Adrenal gland (tissue), 12 donors: Measurements from ENCODE around the gene DOCK9. TPM values are rescaled to one million over a fixed set of nuclear protein-coding genes. Genes with fewer than 3 reads are reported as not detected.

Experiments used
- DNase-seq, 7 donors: peaks; one replicate each; pipeline ENCODE4 v3.0.0-alpha.2; 2019 to 2020
- H3K27ac ChIP-seq, 5 donors: fragments of 200-600 bp; sonication (generic) in 4 of 5; 1 replicate in 3 of 5; 2 replicates in 2 of 5; pipeline versions ENCODE4 v1.5.1 to v1.8.0; 2016 to 2020; ENCODE audit warnings: mild to moderate bottlenecking in 1 of 5
- H3K27me3 ChIP-seq: fragments of 200-600 bp; 2 replicates; pipeline ENCODE4 v1.8.0; 2021
- H3K36me3 ChIP-seq, 2 donors: fragments of 200-600 bp; replicated peaks in 1 of 2; 1 replicate in 1 of 2; 2 replicates in 1 of 2; pipeline versions ENCODE4 v1.5.1 to v1.8.0; 2018 to 2022
- H3K4me1 ChIP-seq, 2 donors: fragments of 200-600 bp; replicated peaks in 1 of 2; 1 replicate in 1 of 2; 2 replicates in 1 of 2; pipeline versions ENCODE4 v1.5.1 to v1.8.0; 2018 to 2021
- H3K4me3 ChIP-seq, 4 donors: fragments of 200-600 bp; sonication (generic) in 3 of 4; one replicate each; pipeline ENCODE4 v1.5.1; 2016 to 2018
- H3K9me3 ChIP-seq, 3 donors: fragments of 200-600 bp; sonication (generic) in 1 of 3; replicated peaks in 1 of 3; 1 replicate in 2 of 3; 2 replicates in 1 of 3; pipeline versions ENCODE4 v1.5.1 to v1.8.0; 2016 to 2021
- POLR2A ChIP-seq, 2 donors: fragments of 450-650 bp; IDR thresholded peaks; one replicate each; pipeline ENCODE4 v1.6.1; 2017; ENCODE audit warnings: antibody characterized with exemption in 2 of 2, mild to moderate bottlenecking in 2 of 2, moderate library complexity in 1 of 2
- WGBS, 4 donors: extraction: QIAGEN DNeasy Blood & Tissue Kit in 2 of 4; methylation state at CpG; one replicate each; pipeline versions ENCODE4 v1.1.5 to v1.1.7; 2013 to 2017; 5-methylcytosine and 5-hydroxymethylcytosine counted together
- intact Hi-C, 2 donors: fragments of 100-400 bp; cut with DNase I; formaldehyde crosslinking; loops; one replicate each; pipeline versions ENCODE4 v1.14.1 to v1.15.0; 2022 to 2023
- polyA plus RNA-seq, 3 donors: library from polyadenylated mRNA; stranded (reverse); fragments of 200-250 nt in 2 of 3; fragments of 350-450 nt in 1 of 3; fragmentation: Illumina TruSeq in 1 of 3; extraction: RNeasy Lipid Tissue Mini Kit (QIAGEN cat#74804) in 1 of 3; gene quantifications; one replicate each; pipeline ENCODE4 v1.2.3, GENCODE V29; 2013 to 2014
- total RNA-seq, 9 donors: library from RNA; depleted of rRNA in 4 of 9; stranded (reverse); fragments of >200 nt in 4 of 9; fragments of 120-200 nt in 1 of 9; fragmentation: NEBNext Ultra II Directional in 1 of 9; extraction: Animal tissue kit (Norgen Biotek cat#: 25700) in 1 of 9; gene quantifications; one replicate each; pipeline versions ENCODE4 v1.1.0 to v1.2.4, GENCODE V29; 2013 to 2023
- TF ChIP-seq, protein P1 (sequence below), 6 experiments: fragments of 450-650 bp in 4 of 6; fragments of 200-600 bp in 2 of 6; sonication (generic) in 1 of 6; IDR thresholded peaks; 1 replicate in 5 of 6; 2 replicates in 1 of 6; pipeline versions ENCODE4 v1.5.1 to v1.8.0; 2016 to 2021; ENCODE audit warnings: antibody characterized with exemption in 6 of 6, mild to moderate bottlenecking in 2 of 6, moderate library complexity in 1 of 6
- donor health status: healthy with polysubstance abuse.
- donor health status: Bipolar disorder and iron deficiency.
- donor health status: DM: yes; HTN: yes; CAD: no.
- donor health status: DM: no; HTN: no; CAD: no.
- donor health status: DM: no; HTN: no; CAD: no.
- donor health status: DM: yes; HTN: yes; CAD: no.

The DOCK9 gene
- total and polyA plus RNA-seq, 12 donors = 16.2 to 83.4 (median 51.9) TPM

DNA sequence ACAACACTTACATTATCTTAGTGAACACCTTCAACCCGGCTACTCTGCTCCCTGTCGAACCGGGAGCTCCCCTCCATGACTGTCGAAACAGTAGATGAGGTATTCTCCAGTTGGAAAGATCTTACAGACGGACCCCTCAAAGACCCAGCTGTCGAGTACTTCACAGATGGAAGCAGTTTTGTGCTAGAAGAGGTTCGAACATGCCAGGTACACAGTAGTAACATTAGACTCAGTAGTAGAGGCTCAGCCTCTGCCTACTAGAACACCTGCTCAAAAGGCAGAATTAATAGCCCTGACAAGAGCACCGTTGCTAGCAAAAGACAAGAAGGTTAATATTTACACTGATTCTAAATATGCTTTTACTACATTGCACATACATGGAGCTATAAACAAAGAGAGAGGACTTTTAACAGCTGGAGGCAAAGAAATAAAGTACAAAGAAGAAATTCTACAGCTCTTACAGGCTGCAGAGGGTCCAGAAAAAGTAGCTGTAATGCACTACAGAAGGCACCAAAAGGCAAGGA, 211.8 kb downstream of the DOCK9 start:
- Histone ChIP-seq H3K36me3 (no peaks in the 10 kb centered on the region), H3K4me1 (no peaks in the 10 kb centered on the region), H3K27ac (no peak overlapping the region), H3K27me3 (no peaks in the 10 kb centered on the region), H3K4me3 (no peak overlapping the region), H3K9me3 (no peaks in the 10 kb centered on the region)
- TF ChIP-seq POLR2A (IDR thresholded peaks at IDR 0.05) = no peak
- TF ChIP-seq, protein P1, sequence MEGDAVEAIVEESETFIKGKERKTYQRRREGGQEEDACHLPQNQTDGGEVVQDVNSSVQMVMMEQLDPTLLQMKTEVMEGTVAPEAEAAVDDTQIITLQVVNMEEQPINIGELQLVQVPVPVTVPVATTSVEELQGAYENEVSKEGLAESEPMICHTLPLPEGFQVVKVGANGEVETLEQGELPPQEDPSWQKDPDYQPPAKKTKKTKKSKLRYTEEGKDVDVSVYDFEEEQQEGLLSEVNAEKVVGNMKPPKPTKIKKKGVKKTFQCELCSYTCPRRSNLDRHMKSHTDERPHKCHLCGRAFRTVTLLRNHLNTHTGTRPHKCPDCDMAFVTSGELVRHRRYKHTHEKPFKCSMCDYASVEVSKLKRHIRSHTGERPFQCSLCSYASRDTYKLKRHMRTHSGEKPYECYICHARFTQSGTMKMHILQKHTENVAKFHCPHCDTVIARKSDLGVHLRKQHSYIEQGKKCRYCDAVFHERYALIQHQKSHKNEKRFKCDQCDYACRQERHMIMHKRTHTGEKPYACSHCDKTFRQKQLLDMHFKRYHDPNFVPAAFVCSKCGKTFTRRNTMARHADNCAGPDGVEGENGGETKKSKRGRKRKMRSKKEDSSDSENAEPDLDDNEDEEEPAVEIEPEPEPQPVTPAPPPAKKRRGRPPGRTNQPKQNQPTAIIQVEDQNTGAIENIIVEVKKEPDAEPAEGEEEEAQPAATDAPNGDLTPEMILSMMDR (IDR thresholded peaks at IDR 0.05) = no peak
- intact Hi-C loops = no loop called here
- 77 to 86% (median 82%) methylated on average over 7 to 8 of the region's 8 CpGs for WGBS, 4 donors
- no peak for DNase-seq

DNA sequence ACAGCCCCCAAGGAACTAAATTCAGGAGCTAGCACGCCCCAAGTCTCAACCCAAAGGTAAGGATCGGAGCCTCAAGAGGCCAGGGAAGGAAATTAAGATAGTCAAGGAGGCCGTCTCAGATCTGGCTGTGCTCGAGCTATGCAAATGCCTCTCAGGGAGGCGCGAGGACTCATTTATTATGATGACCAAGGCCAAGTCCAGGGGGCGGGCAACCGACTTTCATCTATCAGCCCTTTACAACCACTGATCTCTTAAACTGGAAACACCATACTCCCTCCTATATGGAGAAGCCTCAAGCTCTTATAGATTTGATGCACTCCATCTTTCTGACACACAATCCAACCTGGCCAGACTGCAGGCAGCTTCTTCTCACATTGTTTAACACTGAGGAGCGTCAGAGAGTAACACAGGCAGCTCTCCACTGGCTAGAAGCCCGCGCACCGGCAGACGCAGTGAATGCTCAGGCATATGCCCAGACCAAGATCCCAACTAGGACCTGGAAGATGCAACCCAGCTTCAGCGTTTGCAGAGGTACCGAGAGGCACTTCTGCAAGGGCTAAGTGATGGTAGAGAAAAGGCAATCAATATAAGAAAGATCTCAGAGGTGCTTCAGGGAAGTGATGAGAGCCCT, 215.8 kb downstream of the DOCK9 start:
- TF ChIP-seq POLR2A (IDR thresholded peaks at IDR 0.05) = no peak
- TF ChIP-seq, protein P1 (IDR thresholded peaks at IDR 0.05) = no peak
- Histone ChIP-seq H3K9me3 (no peaks in the 10 kb centered on the region), H3K27me3 (no peaks in the 10 kb centered on the region), H3K27ac (no peak overlapping the region), H3K4me1 (no peaks in the 10 kb centered on the region), H3K4me3 (peak overlapping the region in 2 of 4 donors; percentile 8 to 50), H3K36me3 (no peaks in the 10 kb centered on the region)
- WGBS, 4 donors = 63 to 70% (median 67%) methylated on average over 12 to 15 of the region's 15 CpGs
- intact Hi-C loops = no loop called here
- DNase-seq = no peak

DNA sequence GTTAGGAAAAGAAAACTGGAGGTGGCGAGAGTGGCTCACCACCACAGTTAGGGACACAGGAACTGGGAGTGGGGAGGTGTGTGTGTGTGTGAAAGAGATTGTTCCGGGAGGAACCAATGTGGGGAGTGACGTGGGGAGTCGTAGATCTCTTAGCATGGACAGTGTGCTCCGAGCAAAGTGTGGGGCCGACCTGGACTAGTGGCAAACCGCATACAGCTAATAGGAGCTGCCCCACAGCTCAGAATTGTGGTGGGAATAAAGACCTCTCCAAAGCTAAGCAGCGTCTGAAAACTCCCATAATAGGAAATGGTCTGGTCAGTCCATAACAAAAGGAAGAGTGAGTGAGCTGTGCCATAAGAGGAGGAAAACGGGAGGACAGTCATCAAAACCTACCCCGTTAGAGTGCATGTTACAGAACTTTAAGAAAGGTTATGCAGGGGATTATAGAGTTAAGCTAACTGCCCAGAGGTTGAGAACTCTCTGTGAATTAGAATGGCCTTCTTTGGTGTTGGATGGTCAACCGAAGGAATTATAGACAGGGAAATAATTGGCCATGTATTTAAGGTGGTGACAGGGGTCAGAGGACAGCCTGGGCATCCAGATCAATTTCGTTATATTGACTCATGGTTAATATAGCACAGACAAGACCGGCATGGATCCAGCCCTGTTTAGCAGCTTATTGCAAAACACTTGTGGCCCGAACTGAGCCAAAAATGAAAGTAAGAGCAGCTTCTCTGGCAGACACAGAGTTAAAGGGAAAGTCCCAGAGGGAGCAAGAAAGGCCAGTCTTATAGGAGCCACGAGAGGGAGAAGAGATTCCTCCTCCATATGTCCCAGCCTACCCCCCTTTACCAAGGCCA, 216.5 kb downstream of the DOCK9 start:
- Histone ChIP-seq H3K36me3 (no peaks in the 10 kb centered on the region), H3K9me3 (no peaks in the 10 kb centered on the region), H3K27ac (no peak overlapping the region), H3K4me3 (peak overlapping the region in 2 of 4 donors; percentile 8 to 50), H3K27me3 (no peaks in the 10 kb centered on the region), H3K4me1 (no peaks in the 10 kb centered on the region)
- TF ChIP-seq, protein P1 (IDR thresholded peaks at IDR 0.05) = peak in 1 of 6 experiments; percentile 13
- TF ChIP-seq POLR2A (IDR thresholded peaks at IDR 0.05) = no peak
- intact Hi-C loops = no loop called here
- WGBS, 4 donors = 59 to 68% (median 66%) methylated on average over 15 of the region's 15 CpGs
- peak in 5 of 7 donors; percentile 27 to 58 (median 37) for DNase-seq

DNA sequence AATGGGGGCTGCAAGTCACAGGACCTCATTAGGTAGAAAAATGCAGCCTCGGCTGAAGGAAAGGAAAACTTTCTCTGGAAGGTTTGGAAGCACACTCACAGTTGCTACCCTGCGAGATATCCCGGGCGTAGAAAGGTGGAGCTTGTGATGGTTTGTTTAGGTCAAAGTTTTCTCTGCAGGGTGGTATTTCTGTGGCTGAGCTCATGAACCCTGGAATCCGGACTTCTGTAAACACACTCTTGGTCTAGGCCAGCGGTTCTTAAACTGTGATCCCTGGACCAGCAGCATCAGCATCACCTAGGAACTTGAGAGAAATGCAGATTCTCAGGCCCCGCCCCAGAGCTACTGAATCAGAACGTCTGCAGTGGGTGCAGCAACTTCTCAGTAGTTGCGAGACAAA, 222.1 kb downstream of the DOCK9 start:
- WGBS, 4 donors = 84 to 85% (median 85%) methylated on average over 9 of the region's 9 CpGs
- no peak for TF ChIP-seq POLR2A (IDR thresholded peaks at IDR 0.05)
- TF ChIP-seq, protein P1 (IDR thresholded peaks at IDR 0.05) = no peak
- intact Hi-C loops = no loop called here
- H3K4me1 ChIP-seq = peaks cover 8 to 10% of the 10 kb centered on the region in 2 donors
- H3K27ac ChIP-seq = no peak overlapping the region
- H3K36me3 ChIP-seq = no peaks in the 10 kb centered on the region
- H3K27me3 ChIP-seq = peaks cover 24% of the 10 kb centered on the region
- H3K4me3 ChIP-seq = no peak overlapping the region
- no peak for DNase-seq
- no peaks in the 10 kb centered on the region for H3K9me3 ChIP-seq
